HG03045 (cell line): ENCODE data around the gene RAMP2.
A peak's percentile ranks its signal among the peaks of the same experiment; 100 is the strongest.
"Not testable (repeated sequence)": the region's sequence is repeated elsewhere in the genome, so short reads cannot be mapped to it uniquely, and the experiment has no call there.

Experiments used
- ATAC-seq: cut with Tn5 transposase; IDR thresholded peaks from one replicate; pipeline ENCODE4 v1.9.1; 2021; ENCODE audit warnings: mild to moderate bottlenecking, moderate library complexity; ENCODE audit not compliant: unreplicated experiment

The RAMP2 gene

GRCh38 chr17:42768006-42768405 is 7.0 kb downstream of the RAMP2 start:
- ATAC-seq, result not testable (repeated sequence)

DNA sequence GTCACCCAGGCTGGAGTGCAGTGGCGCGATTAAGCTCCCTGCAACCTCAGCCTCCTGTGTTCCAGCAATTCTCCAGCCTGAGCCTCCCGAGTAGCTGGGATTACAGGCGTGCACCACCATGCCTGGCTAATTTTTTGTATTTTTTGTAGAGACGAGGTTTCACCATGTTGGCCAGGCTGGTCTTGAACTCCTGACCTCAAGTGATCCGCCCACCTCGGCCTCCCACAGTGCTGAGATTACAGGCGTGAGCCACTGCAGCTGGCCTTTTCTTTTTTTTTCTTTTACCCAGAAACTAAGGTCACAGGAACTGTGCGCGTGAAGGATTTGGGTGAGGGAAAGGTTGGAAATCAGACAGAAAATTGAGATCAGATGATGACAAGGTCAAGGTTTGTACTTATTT is 8.9 kb downstream of the RAMP2 start:
- not testable (repeated sequence) for ATAC-seq

GRCh38 chr17:42772945-42773289 is 11.9 kb downstream of the RAMP2 start:
- no peak for ATAC-seq

DNA sequence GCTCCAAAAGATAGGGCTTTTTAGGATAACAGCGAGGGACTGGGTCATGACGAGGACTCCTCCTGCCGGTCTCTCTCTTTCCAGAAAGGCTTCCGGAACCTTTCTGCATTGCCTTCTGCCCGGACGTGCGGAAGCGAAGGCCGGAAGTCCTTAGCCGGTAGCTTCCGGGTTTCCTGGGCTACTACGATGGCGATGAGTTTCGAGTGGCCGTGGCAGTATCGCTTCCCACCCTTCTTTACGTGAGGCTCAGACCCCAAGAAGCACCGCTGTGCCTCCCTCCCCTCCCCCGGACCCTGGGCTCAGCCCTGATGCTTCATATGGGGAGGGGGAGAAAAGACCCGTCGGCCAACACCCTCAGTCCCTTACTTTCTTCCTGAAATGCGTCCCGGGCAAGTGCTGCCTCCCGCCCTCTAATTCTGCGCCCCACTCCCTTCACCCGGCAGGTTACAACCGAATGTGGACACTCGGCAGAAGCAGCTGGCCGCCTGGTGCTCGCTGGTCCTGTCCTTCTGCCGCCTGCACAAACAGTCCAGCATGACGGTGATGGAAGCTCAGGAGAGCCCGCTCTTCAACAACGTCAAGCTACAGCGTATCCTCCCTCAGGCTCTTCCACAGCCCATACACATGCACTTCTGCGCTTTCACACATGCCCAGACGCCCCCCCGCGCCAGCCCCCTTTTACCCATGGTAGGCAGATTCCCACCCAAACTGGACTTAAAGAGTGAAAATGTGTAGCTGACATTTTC is 12.4 kb downstream of the RAMP2 start, which contains the start of gene VPS25:
Gene VPS25, plus strand, starts transcription at position 160 of the 746 bp plus-strand sequence. Its CDS starts 27 bp downstream, at position 187.
- ATAC-seq, result peak; percentile 77

DNA sequence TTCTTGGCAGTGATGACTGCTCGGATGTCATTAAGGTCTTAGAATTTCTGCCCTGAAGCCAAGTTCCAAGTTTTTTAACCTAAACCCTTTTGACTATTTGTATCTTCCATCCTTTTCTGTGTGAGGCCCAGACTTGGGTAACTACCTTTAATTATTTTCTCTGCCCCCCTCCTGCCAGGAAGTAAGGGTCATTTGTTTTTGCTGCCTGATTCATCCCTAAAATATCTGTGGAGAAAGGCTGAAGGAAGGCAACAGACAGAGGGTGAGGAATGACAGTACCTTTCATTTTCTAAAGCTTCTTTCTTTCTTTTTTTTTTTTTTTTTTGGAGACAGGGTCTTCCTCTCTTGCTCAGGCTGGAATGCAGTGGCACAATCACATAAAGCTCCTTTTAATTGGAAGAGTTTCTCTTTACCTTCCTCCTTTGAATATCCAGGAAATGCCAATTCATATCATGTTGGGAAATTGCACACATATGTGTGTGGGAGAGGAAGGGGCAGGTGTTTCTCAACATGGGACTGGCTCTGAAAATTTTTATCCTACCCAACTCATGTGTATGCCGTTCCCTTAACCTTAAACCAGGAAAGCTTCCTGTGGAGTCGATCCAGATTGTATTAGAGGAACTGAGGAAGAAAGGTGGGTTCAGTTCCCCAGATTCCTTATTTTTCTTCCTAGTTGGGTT is 13.2 kb downstream of the RAMP2 start:
- no peak for ATAC-seq

GRCh38 chr17:42775534-42776098 is 14.6 kb downstream of the RAMP2 start:
- no peak for ATAC-seq

DNA sequence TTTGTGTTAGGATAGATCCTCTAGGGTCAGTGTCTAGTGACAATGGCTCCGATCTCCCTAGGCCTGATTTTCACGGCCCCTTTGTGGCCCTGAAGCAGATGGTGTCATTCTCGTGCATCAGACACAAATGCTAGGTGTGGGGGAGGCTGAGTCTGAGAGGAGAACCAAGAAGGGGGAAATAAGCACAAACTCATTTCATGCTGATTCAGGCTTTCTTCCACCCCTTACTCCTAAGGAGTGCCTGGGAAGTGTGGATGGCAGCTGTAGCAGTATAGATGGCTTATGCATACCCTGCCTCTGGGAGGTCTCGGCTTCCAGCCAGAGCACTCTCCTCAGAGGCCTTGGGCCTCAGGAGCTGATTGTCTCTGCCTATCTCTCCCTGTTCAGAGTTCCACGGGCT is 17.5 kb downstream of the RAMP2 start:
- ATAC-seq, result no peak

DNA sequence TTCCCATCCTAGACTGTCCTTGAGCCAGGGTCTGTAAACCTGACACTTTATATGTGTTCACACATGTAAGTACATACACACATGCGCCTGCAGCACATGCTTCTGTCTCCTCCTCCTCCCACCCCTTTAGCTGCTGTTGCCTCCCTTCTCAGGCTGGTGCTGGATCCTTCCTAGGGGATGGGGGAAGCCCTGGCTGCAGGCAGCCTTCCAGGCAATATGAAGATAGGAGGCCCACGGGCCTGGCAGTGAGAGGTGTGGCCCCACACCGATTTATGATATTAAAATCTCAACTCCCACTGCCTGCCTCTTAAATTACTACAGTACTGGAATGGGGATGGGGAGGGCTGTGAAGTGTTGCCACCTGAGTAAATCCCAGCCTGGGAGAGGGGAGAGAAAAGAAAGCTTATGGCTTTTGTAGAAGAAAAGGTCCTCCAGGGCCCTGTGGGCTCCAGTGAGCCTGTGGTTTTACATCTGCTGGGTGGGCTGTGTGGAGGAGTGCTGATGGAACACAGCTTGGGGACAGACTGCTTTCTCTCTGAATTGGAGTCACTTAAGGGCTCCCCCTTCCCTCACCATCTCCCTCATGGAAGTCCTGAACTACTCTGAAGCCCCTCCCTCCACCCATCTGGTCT is 18.4 kb downstream of the RAMP2 start:
- ATAC-seq, result no peak

GRCh38 chr17:42779936-42780850 is 19.2 kb downstream of the RAMP2 start, which contains the start of gene WNK4:
WNK4 (plus strand) TSS chr17:42780610; CDS start chr17:42780699, 89 bp downstream.
- ATAC-seq, result no peak

DNA sequence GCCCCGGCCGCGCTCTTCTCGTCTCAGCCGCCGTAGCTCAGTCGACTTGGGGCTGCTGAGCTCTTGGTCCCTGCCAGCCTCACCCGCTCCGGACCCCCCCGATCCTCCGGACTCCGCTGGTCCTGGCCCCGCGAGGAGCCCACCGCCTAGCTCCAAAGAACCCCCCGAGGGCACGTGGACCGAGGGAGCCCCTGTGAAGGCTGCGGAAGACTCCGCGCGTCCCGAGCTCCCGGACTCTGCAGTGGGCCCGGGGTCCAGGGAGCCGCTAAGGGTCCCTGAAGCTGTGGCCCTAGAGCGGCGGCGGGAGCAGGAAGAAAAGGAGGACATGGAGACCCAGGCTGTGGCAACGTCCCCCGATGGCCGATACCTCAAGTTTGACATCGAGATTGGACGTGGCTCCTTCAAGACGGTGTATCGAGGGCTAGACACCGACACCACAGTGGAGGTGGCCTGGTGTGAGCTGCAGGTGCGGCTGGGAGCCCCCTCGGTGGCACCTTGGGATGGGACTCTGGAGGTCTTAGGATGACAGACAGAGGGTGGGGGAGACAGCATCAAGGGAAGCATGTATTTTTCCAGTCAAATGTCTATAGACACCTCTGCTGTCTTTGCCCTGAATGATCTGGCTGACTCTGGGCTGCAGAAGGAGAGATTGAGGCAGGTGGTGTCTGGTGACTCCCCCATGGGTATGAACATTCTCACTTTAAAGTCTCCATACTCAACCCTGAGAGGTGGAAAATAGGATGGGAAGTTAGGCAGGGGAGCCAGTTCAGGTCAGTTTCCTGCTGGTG is 20.0 kb downstream of the RAMP2 start:
- ATAC-seq, result no peak

- no peak for ATAC-seq
Measured at GRCh38 chr17:42781639-42782165, 20.7 kb downstream of the RAMP2 start.

- no peak for ATAC-seq
Measured at GRCh38 chr17:42782166-42783061, 21.4 kb downstream of the RAMP2 start.

DNA sequence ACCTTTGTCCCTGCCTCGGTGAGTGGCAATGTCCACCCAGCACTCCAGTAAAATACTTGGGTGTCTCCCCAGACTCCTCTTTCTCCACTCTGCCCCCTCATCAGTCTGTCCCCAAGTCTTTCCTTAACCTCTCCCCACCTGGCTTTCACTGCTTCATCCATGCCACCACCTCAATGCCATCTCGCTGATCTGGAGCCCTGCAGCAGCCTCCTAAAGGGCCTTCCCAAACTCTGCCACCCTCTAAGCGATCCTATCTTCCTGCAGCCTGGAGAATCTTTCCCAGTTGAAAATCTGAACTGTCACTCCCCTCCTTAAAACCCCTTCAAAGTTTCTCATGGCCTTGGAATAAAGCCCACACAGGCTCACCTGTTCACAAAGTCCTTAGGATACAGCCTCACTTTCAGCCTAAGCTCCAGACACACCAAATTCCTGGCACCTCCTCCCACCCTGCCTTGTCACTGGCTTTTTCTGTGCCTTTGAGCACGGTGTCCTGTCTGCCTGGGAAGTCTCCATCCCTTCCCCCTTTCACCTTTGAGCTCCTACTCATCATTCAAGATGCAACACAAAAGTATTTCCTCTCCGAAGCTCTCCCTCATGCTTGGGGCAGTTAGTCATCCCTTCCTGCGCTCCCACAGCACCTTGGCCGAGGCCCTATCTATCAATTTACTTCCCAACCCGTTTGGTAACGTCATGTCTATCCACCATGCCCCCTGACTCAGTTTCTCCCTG is 22.2 kb downstream of the RAMP2 start:
- ATAC-seq, result no peak

DNA sequence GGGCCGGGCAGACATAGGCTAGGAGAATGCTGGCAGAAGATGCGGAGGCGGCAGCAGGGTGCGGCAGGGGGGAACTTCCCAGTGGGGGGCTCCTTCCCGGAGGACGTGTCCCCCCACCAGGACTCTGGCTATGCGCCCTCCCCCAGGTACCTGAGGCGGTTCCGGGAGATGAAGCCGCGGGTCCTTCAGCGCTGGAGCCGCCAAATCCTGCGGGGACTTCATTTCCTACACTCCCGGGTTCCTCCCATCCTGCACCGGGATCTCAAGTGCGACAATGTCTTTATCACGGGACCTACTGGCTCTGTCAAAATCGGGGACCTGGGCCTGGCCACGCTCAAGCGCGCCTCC is 22.7 kb downstream of the RAMP2 start:
- ATAC-seq, result no peak

DNA sequence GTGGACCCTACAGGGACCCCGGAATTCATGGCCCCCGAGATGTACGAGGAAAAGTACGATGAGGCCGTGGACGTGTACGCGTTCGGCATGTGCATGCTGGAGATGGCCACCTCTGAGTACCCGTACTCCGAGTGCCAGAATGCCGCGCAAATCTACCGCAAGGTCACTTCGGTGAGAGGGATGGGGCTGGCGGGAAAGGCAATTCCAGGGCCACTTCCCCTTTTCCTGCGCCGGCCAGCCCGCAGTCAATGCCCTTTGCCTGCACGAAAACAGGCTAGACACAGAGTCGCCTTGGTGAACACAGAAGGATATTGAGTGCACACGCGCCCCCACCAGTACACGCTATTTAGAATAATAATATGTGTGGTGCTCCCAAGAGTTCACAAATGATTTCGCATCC is 23.4 kb downstream of the RAMP2 start:
- no peak for ATAC-seq

DNA sequence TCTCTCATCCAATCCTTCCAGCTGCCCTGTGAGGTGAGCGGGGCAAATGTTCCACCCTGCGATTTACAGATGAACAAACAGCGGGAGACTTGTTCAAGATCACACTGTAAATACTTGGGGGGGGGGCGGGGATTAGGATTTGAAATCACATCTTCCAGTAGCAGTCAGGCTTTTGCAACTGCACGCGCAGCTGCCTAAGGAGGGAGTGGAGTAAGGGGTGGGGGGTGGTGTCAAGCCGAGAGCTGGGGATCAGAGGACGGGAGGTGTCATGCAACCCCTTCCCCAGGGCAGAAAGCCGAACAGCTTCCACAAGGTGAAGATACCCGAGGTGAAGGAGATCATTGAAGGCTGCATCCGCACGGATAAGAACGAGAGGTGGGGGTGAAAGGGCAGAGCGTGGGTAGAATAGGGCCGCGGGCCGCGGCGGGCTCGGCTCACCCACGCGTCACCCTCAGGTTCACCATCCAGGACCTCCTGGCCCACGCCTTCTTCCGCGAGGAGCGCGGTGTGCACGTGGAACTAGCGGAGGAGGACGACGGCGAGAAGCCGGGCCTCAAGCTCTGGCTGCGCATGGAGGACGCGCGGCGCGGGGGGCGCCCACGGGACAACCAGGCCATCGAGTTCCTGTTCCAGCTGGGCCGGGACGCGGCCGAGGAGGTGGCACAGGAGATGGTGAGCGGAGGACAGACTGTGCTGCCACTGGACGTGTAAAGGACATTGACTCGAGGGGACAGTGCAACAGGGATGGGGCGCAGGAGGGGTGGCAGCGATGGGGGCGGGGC is 24.0 kb downstream of the RAMP2 start:
- no peak for ATAC-seq

GRCh38 chr17:42787266-42787665 is 26.2 kb downstream of the RAMP2 start:
- ATAC-seq, result no peak
